Measurements from ENCODE around the gene CSH2. TPM values are rescaled to one million over a fixed set of nuclear protein-coding genes. Genes with fewer than 3 reads are reported as not detected.

Gene CSH2
- total and polyA plus RNA-seq, 9 of the 15 experiments (the other 6 are each of a cell fraction or from before 2014, with no cell fraction given) = not detected

GRCh38 chr17:63841350-63842172 is 31.9 kb downstream of the CSH2 start (continued):
- TF ChIP-seq ZBTB11 (CRISPR knock-in tag; IDR thresholded peaks at IDR 0.05) (0 out of 6 replicates have a peak, but pooled peaks of 1 of the 3 experiments have one; percentile 15), ATF7 (IDR thresholded peaks at IDR 0.05) (no peak), ZNF133 (CRISPR knock-in tag; IDR thresholded peaks at IDR 0.05) (no peak), THRAP3 (IDR thresholded peaks at IDR 0.05; ENCODE audit: borderline replicate concordance) (no peak), NFATC3 (IDR thresholded peaks at IDR 0.05) (no peak), MAZ (CRISPR knock-in tag; conservative IDR thresholded peaks at IDR 0.05 in 1 of 2, IDR thresholded peaks at IDR 0.05 in 1 of 2) (peak in 1 of 2 experiments; percentile 30; a peak in 1 of 4 replicates), HNRNPLL (IDR thresholded peaks at IDR 0.05; ENCODE audit: low read depth, low read length, poor library complexity, severe bottlenecking) (no peak), GTF2F1 (IDR thresholded peaks at IDR 0.05; ENCODE audit: low read depth, low read length) (no peak), TFAP4 (CRISPR knock-in tag; IDR thresholded peaks at IDR 0.05; ENCODE audit: borderline replicate concordance) (no peak; the same call in 1 of the 2 replicates), MBD1 (CRISPR knock-in tag; IDR thresholded peaks at IDR 0.05) (no peak), UBTF (IDR thresholded peaks at IDR 0.05; ENCODE audit: borderline replicate concordance in 1 of 2, low read depth in 2 of 2, low read length in 2 of 2) (no peak)

All from K562 (cell line).